IPS-18c (cell line): ENCODE data around the gene SMAD7.

Experiments used
- H3K4me3 ChIP-seq: 2 replicates; pipeline ENCODE4 v1.7.0; 2013; ENCODE audit warnings: low read depth, mild to moderate bottlenecking, low read length, moderate library complexity; ENCODE audit not compliant: insufficient read depth
- H3K9me3 ChIP-seq: one replicate; pipeline ENCODE4 v1.6.1; 2013; ENCODE audit warnings: mild to moderate bottlenecking, low read length, moderate library complexity; ENCODE audit not compliant: control insufficient read depth, insufficient read depth

The SMAD7 gene

GRCh38 chr18:48950536-48951447 is at the start of gene SMAD7:
Gene SMAD7 (minus strand): TSS chr18:48950965. CDS start chr18:48950424, 541 bp downstream.
- H3K4me3 ChIP-seq: peak within 1 kb of the TSS; percentile 80
- no peaks in the 10 kb centered on the region for H3K9me3 ChIP-seq

DNA sequence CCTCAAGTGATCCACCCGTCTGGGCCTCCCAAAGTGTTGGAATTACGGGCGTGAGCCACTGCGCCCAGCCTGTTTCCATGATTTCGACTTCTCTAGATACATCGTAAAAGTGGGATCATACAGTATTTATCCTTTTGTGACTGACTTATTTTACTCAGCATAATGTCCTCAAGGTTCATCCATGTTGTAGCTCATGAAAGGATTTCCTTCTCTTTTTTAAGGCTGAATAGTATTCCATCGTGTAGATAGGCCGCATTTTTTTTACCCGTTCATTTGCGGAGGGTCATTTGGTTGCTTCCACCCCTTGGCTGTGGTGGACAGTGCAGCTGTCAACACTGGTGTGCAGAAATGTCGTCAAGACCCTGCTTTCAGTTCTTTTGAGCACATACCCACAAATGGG is 48.8 kb upstream of the SMAD7 start:
- Histone ChIP-seq H3K9me3 (no peaks in the 10 kb centered on the region), H3K4me3 (no peak overlapping the region)

GRCh38 chr18:48997985-48998831 is 47.4 kb upstream of the SMAD7 start:
- no peaks in the 10 kb centered on the region for H3K9me3 ChIP-seq
- no peak overlapping the region for H3K4me3 ChIP-seq

DNA sequence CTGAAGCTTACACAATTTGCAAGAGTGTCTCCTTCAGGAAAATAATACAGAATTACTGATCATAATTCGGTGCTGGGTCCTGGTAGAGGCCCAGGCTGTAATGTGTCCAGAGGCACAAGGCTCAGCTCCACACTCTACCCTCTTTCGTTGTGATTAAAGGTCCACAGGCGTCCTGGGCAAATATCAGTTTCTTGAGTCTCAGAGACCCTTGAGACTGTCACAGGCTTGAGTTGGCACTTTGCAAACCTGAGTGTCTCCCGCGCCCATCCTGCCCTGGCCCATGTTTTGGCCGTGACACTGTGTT is 46.9 kb upstream of the SMAD7 start:
- Histone ChIP-seq H3K9me3 (no peaks in the 10 kb centered on the region), H3K4me3 (no peak overlapping the region)

- no peaks in the 10 kb centered on the region for H3K9me3 ChIP-seq
- no peak overlapping the region for H3K4me3 ChIP-seq
Observed at GRCh38 chr18:48996901-48997463, 46.2 kb upstream of the SMAD7 start.

- Histone ChIP-seq H3K4me3 (no peak overlapping the region), H3K9me3 (no peaks in the 10 kb centered on the region)
Observed at GRCh38 chr18:48996041-48996440, 45.3 kb upstream of the SMAD7 start.

DNA sequence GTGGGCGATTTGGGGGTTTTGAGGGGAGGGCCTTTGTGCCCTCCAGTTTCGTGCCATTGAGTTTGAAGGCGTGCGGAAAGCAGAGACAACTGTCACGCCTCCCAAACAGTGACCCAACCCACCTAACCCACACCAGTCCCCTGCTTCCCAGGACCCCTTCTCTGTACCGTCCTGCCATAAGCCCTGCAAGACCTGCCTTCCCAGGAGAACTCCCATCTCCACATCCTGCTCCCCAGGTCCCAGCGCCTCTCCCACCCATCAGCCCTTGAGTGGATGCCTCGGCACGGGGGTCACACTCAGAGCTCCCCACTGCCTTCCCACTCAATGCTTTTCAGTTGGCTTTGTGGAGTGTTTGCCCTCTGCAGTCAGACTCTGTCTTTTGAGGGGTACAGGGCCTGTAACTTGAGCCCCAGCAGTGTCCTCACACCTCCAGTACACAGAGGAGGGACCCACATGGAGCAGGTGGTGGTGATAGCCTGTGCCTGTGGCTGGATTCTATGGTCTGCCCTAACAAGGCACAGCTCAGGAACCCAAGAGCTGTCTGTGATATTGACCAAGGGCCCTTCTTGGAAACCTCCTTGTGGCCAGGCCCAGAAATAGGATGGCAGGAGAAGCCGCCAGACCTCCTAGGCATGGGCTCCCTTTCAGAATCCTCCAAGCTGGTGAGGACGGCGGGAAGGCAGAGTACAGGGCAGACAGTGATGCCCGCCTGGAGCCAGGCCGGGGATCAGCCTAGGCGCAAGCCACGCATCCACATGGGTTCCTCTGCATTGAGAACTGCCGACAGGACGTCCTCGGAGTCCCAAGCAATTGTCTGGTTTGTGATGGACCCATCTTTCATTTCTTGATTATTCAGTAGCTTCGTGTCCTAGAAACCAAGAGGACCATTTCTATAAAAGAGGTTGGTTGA is 44.4 kb upstream of the SMAD7 start:
- Histone ChIP-seq H3K9me3 (no peaks in the 10 kb centered on the region), H3K4me3 (no peak overlapping the region)

DNA sequence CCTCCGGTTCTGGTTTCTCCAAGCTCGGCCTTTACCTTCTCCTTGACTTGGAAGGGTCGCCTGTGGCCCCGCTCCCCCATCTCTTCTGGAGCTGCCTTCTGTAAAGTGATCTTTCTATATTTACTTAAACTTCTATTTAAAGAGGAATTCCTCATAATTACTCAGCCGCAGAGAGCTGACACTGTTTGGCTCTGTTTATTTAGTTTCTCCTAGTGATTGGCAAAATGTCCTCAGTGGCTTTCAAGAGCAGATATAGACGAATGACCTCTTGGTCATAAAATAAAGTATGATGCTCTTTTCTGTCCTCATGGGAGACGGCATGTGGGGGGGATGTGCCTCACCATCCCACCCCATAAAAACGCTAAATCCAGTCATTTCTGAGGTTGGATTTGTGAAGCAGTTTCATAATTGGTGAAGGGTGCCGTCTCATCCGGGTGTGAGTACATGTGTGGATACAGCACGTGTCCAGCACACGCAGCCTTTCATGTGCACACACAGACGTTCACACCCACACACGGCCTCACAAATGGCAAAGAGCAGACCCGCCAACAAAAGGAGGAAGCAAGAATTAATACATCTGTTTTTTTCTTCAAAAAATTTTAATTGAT is 43.4 kb upstream of the SMAD7 start:
- Histone ChIP-seq H3K9me3 (no peaks in the 10 kb centered on the region), H3K4me3 (no peak overlapping the region)

DNA sequence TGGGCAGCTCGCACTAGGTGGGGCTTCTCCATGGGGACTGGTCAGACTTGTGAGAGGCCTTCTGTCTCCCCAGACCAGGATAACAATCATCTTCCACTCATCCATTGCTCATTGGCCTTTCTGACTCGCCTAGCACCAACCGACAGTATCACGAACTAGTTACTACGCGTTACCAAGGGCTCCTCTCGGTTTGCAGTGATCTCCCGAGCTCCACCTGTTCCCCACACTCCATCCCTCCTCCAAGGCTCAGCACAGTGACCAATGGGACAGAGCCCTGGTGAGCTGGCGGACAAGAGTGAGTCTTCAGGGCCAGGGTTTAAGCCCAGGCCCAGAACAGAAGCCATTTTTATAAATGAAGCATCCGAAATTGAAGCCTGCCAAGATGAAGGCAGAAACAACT is 42.8 kb upstream of the SMAD7 start:
- H3K9me3 ChIP-seq: no peaks in the 10 kb centered on the region
- H3K4me3 ChIP-seq: no peak overlapping the region

DNA sequence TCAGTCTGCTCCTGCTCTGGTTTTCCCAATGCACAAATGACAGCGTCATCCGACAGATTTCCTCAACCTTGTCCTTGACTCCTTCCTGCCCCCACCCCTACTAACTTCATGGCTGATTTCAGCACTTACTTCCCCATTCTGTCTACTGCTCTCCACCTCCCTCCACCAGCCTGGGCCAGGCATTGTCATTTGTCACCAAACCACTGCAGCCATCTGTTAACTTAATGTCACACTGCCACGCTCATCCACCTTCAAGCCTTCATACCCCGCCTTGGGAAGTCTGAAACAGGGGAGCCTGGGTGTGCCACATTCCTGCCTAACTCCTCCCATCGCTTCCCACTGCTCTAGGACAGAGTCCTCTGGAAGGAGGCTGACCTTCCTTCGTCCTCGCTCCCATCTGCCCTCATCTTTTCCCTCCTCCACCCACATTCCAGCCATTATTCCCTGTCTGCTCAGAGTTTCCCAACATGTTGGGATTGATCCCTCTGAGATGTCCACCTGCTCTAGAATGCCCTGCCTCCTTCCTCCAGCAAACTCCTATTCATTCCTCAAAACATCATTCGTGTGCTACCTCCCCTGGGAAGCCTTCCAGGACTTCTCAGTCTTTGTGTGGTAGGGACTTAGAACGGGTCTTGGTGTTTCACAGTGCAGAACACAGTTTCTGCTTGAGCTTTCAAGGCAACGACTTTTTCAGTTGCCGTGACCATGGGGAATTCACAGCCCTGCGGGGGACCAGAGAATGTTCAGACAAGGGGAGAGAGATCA is 42.2 kb upstream of the SMAD7 start:
- Histone ChIP-seq H3K4me3 (no peak overlapping the region), H3K9me3 (no peaks in the 10 kb centered on the region)

- Histone ChIP-seq H3K9me3 (no peaks in the 10 kb centered on the region), H3K4me3 (no peak overlapping the region)
Observed at GRCh38 chr18:48992133-48992532, 41.4 kb upstream of the SMAD7 start.

GRCh38 chr18:48991676-48992075 is 40.9 kb upstream of the SMAD7 start:
- Histone ChIP-seq H3K4me3 (no peak overlapping the region), H3K9me3 (no peaks in the 10 kb centered on the region)

DNA sequence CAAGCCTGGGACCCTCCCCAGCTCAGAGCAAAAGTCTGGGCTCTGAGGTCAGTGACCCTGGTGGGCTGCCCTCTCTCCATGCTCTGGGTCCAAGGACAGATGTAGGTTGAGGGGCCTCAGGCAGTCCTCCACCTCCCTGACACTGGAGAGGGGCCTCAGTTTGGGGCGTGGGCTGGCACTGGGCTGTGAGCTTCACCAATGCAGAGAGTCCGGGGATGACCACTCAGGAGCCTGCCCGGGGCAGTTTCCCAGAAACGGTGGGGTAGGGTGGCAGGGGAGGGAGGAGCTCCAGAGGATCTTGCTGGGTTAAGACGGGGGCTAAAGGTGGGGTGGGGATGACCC is 40.5 kb upstream of the SMAD7 start:
- H3K9me3 ChIP-seq: no peaks in the 10 kb centered on the region
- no peak overlapping the region for H3K4me3 ChIP-seq

DNA sequence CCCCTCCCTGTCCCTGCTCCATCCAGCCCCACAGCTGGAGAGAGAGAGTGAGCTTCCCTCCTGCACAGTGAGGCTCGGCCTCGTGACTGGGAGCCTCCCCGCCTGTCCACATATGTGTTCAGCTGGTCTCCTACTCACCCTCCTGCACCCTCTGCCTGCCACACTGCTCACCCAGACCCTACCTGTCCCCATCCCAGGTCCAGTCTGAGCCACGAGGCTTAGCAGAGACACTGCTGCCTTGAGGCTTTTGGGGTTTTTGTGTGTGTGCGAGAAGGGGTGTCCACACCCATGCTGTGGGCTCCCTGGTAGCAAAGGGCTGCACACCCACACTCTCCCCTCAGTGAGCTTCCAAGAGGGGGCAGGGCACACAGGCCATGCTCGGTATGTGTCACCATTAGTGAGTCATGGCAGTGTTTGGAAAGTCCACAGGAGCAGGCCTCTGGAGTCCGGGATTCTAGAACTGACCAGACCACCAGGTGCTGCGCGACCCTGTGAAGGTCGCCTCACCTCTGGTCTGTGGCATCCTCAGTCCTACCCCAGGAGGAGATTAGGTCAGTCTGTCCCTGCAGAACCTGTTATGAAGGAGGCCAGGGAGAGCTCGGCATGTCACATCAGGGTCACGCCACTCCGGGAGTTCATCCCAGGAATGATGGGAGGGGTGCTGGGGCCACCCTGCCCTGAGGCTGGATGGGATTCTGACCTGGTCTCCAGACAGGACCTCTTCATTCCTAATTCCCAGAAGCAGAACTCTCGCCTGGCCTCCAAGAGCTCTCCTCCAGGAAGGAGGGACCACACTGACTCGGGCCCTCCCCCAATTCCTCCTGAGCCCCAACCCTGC is 39.9 kb upstream of the SMAD7 start:
- H3K4me3 ChIP-seq: no peak overlapping the region; the same call in 1 of the 2 replicates
- no peaks in the 10 kb centered on the region for H3K9me3 ChIP-seq
